ENCODE measurements around the gene PITPNM1.

PITPNM1 gene

DNA sequence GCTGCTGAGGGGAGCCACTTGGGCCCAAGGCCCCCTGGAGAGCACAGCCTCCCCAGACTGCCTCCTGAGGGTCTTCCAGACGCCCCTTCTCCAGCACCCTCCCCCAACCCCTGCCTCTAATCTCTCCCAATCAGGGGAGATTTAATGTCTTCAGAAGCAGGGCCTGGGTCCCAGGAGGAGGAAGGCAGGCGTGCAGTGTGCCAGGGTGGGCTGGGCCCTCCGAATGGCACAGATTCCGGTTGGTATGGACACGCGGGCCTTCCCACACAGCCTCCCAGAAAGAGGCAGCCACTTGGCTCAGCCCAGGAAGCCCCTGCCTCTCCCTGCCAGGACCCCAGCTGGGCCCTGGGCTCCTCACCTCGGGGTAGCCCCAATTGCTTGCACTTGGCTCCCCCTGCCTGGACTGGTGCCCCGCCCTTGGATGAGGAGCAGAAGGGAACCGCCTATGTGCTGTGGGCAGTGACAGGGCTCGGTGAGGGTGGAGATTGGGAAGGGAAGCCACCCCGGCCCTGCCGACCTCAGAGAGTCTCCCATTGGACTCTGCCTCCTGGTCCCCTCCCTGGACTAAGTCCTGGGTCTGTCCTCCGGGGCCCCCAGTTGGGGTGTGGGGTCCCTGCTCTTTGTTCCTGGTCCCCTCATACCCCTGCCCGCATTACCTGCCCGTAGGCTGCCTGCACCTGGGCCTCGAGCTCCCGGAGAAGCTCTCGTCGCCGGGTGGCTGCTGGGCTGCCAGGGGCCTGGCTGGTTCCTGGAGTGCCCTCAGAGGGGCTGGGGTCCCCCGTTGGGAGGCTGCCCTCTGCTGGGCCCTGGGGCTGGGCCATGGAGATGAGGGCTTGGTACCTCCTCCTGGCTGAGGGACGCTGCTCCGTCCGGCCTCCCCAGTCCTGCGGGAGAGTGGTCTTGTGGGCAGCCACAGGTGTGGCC lies 18.7 kb upstream of the PITPNM1 start:
- TF ChIP-seq CTCF (IDR thresholded peaks at IDR 0.05; ENCODE audit: insufficient read depth, low read depth, low read length, missing control alignments): no peak
- DNase-seq (ENCODE audit: low read depth): no peak
- no peak overlapping the region for H3K4me3 ChIP-seq (ENCODE audit: low read length)

GRCh38 chr11:67522844-67523555 lies 17.8 kb upstream of the PITPNM1 start, which contains the start of gene CABP2:
CABP2 (minus strand) TSS chr11:67523446; CDS start chr11:67523326, 120 bp downstream.
- no peak within 1 kb of the TSS for H3K4me3 ChIP-seq (ENCODE audit: low read length)
- DNase-seq (ENCODE audit: low read depth): no peak
- no peak for TF ChIP-seq CTCF (IDR thresholded peaks at IDR 0.05; ENCODE audit: insufficient read depth, low read depth, low read length, missing control alignments)

GRCh38 chr11:67522338-67522737 lies 17.2 kb upstream of the PITPNM1 start:
- TF ChIP-seq CTCF (IDR thresholded peaks at IDR 0.05; ENCODE audit: insufficient read depth, low read depth, low read length, missing control alignments): no peak
- no peak overlapping the region for H3K4me3 ChIP-seq (ENCODE audit: low read length)
- no peak for DNase-seq (ENCODE audit: low read depth)

GRCh38 chr11:67521924-67522323 lies 16.8 kb upstream of the PITPNM1 start:
- no peak for DNase-seq (ENCODE audit: low read depth)
- H3K4me3 ChIP-seq (ENCODE audit: low read length): no peak overlapping the region
- no peak for TF ChIP-seq CTCF (IDR thresholded peaks at IDR 0.05; ENCODE audit: insufficient read depth, low read depth, low read length, missing control alignments)

GRCh38 chr11:67520856-67521824 lies 16.0 kb upstream of the PITPNM1 start:
- DNase-seq (ENCODE audit: low read depth): no peak
- H3K4me3 ChIP-seq (ENCODE audit: low read length): no peak overlapping the region
- no peak for TF ChIP-seq CTCF (IDR thresholded peaks at IDR 0.05; ENCODE audit: insufficient read depth, low read depth, low read length, missing control alignments)

- H3K4me3 ChIP-seq (ENCODE audit: low read length): no peak overlapping the region
- no peak for DNase-seq (ENCODE audit: low read depth)
- no peak for TF ChIP-seq CTCF (IDR thresholded peaks at IDR 0.05; ENCODE audit: insufficient read depth, low read depth, low read length, missing control alignments)
Measured at GRCh38 chr11:67519726-67520125, 14.6 kb upstream of the PITPNM1 start.

Data from epithelial cell of esophagus (primary cell).